ENCODE data around the gene CFAP77. TPM values are rescaled to one million over a fixed set of nuclear protein-coding genes. Genes with fewer than 3 reads are reported as not detected.

Gene CFAP77
- polyA plus RNA-seq, 1 of the 3 experiments (the other 2 are of a cell fraction), result 1.1 TPM

- 82% methylated on average over 2 of the region's 7 CpGs for WGBS (ENCODE audit: low lambda C conversion rate)
- CTCF ChIA-PET, result no interaction called here
- Histone ChIP-seq H3K4me2 (no peak overlapping the region), H3K27ac (ENCODE audit: low read depth in 2 of 2, low read length in 1 of 2) (no peak overlapping the region), H3K79me2 (ENCODE audit: insufficient read depth) (no peaks in the 10 kb centered on the region), H3K4me1 (ENCODE audit: control insufficient read depth in 1 of 2, insufficient read depth in 2 of 2, low read depth in 1 of 2, low read length in 1 of 2) (no peaks in the 10 kb centered on the region), H3K4me3 (ENCODE audit: low read depth in 2 of 2, low read length in 1 of 2) (no peak overlapping the region), H3K27me3 (ENCODE audit: insufficient read depth) (no peaks in the 10 kb centered on the region), H3F3A (replicated peaks; ENCODE audit: insufficient read depth) (no peaks in the 10 kb centered on the region), H3K9ac (no peak overlapping the region), H4K20me1 (ENCODE audit: insufficient read depth) (no peaks in the 10 kb centered on the region), H2AFZ (ENCODE audit: low read depth) (no peak overlapping the region), H3K9me2 (no peaks in the 10 kb centered on the region), H3K36me3 (replicated peaks in 1 of 2; ENCODE audit: control insufficient read depth in 1 of 2, insufficient read depth in 2 of 2, low read length in 1 of 2) (peaks cover 54 to 77% of the 10 kb centered on the region in 2 experiments), H3K9me3 (no peaks in the 10 kb centered on the region)
- TF ChIP-seq POLR2AphosphoS5 (IDR thresholded peaks at IDR 0.05; ENCODE audit: low read depth, low read length), result no peak
- DNase-seq, result no peak
- POLR2A ChIA-PET, result interaction anchor here (1.2 kb wide), 1 partner anchor 32 kb away, joined by 3 read pairs; the partner anchor contains the start of gene SETX
These were observed 22.9 kb upstream of the CFAP77 start for GRCh38 chr9:132387133-132387532.

GRCh38 chr9:132390966-132391365 lies 19.0 kb upstream of the CFAP77 start:
- H2AFZ ChIP-seq (ENCODE audit: low read depth), result no peak overlapping the region
- ChIA-PET POLR2A (no interaction called here), CTCF (interaction anchor here (1.0 to 1.2 kb wide), 3 partner anchors 11 to 19 kb away, joined by 3 to 5 read pairs (median 3); partner anchors contain the start of gene TTF1)
- H3K9me2 ChIP-seq, result no peaks in the 10 kb centered on the region
- no peaks in the 10 kb centered on the region for H3K27me3 ChIP-seq (ENCODE audit: insufficient read depth)
- H3K9me3 ChIP-seq, result no peaks in the 10 kb centered on the region
- no peaks in the 10 kb centered on the region for H3F3A ChIP-seq (replicated peaks; ENCODE audit: insufficient read depth)
- no peak for DNase-seq
- no peaks in the 10 kb centered on the region for H3K4me1 ChIP-seq (ENCODE audit: control insufficient read depth in 1 of 2, insufficient read depth in 2 of 2, low read depth in 1 of 2, low read length in 1 of 2)
- peaks cover 71% of the 10 kb centered on the region in 2 experiments for H3K36me3 ChIP-seq (replicated peaks in 1 of 2; ENCODE audit: control insufficient read depth in 1 of 2, insufficient read depth in 2 of 2, low read length in 1 of 2)
- no peak overlapping the region for H3K27ac ChIP-seq (ENCODE audit: low read depth in 2 of 2, low read length in 1 of 2)
- H3K4me2 ChIP-seq, result no peak overlapping the region
- H3K4me3 ChIP-seq (ENCODE audit: low read depth in 2 of 2, low read length in 1 of 2), result no peak overlapping the region
- WGBS (ENCODE audit: low lambda C conversion rate), result 83% methylated on average over 7 of the region's 7 CpGs
- no peak for TF ChIP-seq TAF1 (IDR thresholded peaks at IDR 0.05; ENCODE audit: borderline replicate concordance, low read depth, low read length)
- no peak for TF ChIP-seq USF1 (IDR thresholded peaks at IDR 0.05; ENCODE audit: borderline replicate concordance, low read depth)
- TF ChIP-seq, protein P1, sequence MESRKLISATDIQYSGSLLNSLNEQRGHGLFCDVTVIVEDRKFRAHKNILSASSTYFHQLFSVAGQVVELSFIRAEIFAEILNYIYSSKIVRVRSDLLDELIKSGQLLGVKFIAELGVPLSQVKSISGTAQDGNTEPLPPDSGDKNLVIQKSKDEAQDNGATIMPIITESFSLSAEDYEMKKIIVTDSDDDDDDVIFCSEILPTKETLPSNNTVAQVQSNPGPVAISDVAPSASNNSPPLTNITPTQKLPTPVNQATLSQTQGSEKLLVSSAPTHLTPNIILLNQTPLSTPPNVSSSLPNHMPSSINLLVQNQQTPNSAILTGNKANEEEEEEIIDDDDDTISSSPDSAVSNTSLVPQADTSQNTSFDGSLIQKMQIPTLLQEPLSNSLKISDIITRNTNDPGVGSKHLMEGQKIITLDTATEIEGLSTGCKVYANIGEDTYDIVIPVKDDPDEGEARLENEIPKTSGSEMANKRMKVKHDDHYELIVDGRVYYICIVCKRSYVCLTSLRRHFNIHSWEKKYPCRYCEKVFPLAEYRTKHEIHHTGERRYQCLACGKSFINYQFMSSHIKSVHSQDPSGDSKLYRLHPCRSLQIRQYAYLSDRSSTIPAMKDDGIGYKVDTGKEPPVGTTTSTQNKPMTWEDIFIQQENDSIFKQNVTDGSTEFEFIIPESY (IDR thresholded peaks at IDR 0.05; ENCODE audit: borderline replicate concordance, low read depth), result no peak
- TF ChIP-seq RAD21 (IDR thresholded peaks at IDR 0.05; ENCODE audit: low read length), result no peak
- TF ChIP-seq MAX (IDR thresholded peaks at IDR 0.05; ENCODE audit: low read depth), result no peak
- no peak for TF ChIP-seq GABPA (IDR thresholded peaks at IDR 0.05; ENCODE audit: low read depth)
- no peak for TF ChIP-seq TEAD4 (IDR thresholded peaks at IDR 0.05; ENCODE audit: borderline replicate concordance, insufficient read depth)
- H3K79me2 ChIP-seq (ENCODE audit: insufficient read depth), result no peaks in the 10 kb centered on the region
- H3K9ac ChIP-seq, result no peak overlapping the region
- no peaks in the 10 kb centered on the region for H4K20me1 ChIP-seq (ENCODE audit: insufficient read depth)

DNA sequence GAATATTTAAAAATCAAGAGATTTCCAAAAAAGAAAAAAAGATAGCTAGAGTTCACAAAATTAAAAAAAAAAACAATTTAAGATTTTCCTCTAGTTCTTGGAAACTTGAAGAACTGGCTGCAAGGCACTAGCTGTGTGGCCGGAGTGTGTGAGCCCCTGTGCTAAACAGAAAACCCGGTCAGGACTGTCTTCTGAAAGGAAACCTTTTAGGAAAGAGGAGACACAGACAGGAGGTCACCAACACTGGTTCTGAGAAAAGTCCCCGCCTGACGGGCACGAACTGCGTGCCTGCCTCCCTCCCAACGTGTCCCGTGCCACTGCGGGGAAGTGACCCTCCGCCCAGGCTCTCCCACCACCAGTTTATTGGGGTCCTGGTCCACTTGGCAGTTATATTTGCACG lies 18.6 kb upstream of the CFAP77 start:
- POLR2A ChIA-PET, result no interaction called here
- H3K4me3 ChIP-seq (ENCODE audit: low read depth in 2 of 2, low read length in 1 of 2), result no peak overlapping the region
- no peak for TF ChIP-seq USF2 (IDR thresholded peaks at IDR 0.05; ENCODE audit: borderline replicate concordance, low read depth, low read length)
- no peak for TF ChIP-seq RCOR1 (IDR thresholded peaks at IDR 0.05; ENCODE audit: low read length)
- TF ChIP-seq, protein P2, sequence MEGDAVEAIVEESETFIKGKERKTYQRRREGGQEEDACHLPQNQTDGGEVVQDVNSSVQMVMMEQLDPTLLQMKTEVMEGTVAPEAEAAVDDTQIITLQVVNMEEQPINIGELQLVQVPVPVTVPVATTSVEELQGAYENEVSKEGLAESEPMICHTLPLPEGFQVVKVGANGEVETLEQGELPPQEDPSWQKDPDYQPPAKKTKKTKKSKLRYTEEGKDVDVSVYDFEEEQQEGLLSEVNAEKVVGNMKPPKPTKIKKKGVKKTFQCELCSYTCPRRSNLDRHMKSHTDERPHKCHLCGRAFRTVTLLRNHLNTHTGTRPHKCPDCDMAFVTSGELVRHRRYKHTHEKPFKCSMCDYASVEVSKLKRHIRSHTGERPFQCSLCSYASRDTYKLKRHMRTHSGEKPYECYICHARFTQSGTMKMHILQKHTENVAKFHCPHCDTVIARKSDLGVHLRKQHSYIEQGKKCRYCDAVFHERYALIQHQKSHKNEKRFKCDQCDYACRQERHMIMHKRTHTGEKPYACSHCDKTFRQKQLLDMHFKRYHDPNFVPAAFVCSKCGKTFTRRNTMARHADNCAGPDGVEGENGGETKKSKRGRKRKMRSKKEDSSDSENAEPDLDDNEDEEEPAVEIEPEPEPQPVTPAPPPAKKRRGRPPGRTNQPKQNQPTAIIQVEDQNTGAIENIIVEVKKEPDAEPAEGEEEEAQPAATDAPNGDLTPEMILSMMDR (IDR thresholded peaks at IDR 0.05), result no peak
- TF ChIP-seq IRF3 (IDR thresholded peaks at IDR 0.05; ENCODE audit: low read depth, low read length), result no peak
- TF ChIP-seq RFX5 (IDR thresholded peaks at IDR 0.05; ENCODE audit: low read length), result no peak
- no peak for TF ChIP-seq GABPA (IDR thresholded peaks at IDR 0.05; ENCODE audit: low read depth)
- TF ChIP-seq POLR2AphosphoS5 (IDR thresholded peaks at IDR 0.05; ENCODE audit: low read depth, low read length), result no peak

More for the DNA sequence above, 18.6 kb upstream of the CFAP77 start:
- Histone ChIP-seq H3K79me2 (ENCODE audit: insufficient read depth) (no peaks in the 10 kb centered on the region), H2AFZ (ENCODE audit: low read depth) (no peak overlapping the region), H3F3A (replicated peaks; ENCODE audit: insufficient read depth) (no peaks in the 10 kb centered on the region), H3K4me1 (ENCODE audit: control insufficient read depth in 1 of 2, insufficient read depth in 2 of 2, low read depth in 1 of 2, low read length in 1 of 2) (no peaks in the 10 kb centered on the region), H3K27me3 (ENCODE audit: insufficient read depth) (no peaks in the 10 kb centered on the region), H3K27ac (ENCODE audit: low read depth in 2 of 2, low read length in 1 of 2) (no peak overlapping the region), H4K20me1 (ENCODE audit: insufficient read depth) (no peaks in the 10 kb centered on the region), H3K36me3 (replicated peaks in 1 of 2; ENCODE audit: control insufficient read depth in 1 of 2, insufficient read depth in 2 of 2, low read length in 1 of 2) (peaks cover 69 to 71% of the 10 kb centered on the region in 2 experiments), H3K9me2 (no peaks in the 10 kb centered on the region), H3K4me2 (no peak overlapping the region), H3K9ac (no peak overlapping the region), H3K9me3 (no peaks in the 10 kb centered on the region)
- 92% methylated on average over 3 of the region's 11 CpGs for WGBS (ENCODE audit: low lambda C conversion rate)
- CTCF ChIA-PET, result interaction anchor here (1.0 to 1.2 kb wide), 3 partner anchors 12 to 20 kb away, joined by 3 to 5 read pairs (median 3); partner anchors contain the start of gene TTF1
- DNase-seq, result no peak
